Muscle of back (tissue), 13 donors: ENCODE measurements around the gene VIT. TPM values are rescaled to one million over a fixed set of nuclear protein-coding genes. Genes with fewer than 3 reads are reported as not detected.

ENCODE experiments used
- DNase-seq, 3 donors: peaks; one replicate each; pipeline versions ENCODE4 v3.0.0 to v3.0.0-alpha.2; 2013
- long read RNA-seq, 9 donors: transcript quantifications; one replicate each; lab custom pipeline, GENCODE V29; 2026
- polyA plus RNA-seq, 10 donors: library from polyadenylated mRNA; unstranded; fragments of 120-200 nt; gene quantifications; one replicate each; pipeline ENCODE4 v1.2.1, GENCODE V29; 2013; ENCODE audit not compliant: insufficient read length in 10 of 10

The VIT gene
- 1 to 10 TPM; 1.9 to 7.2 (median 4.6) TPM for polyA plus RNA-seq
- long read RNA-seq, donor 1: 0 reads
- long read RNA-seq, donor 2, partial matches to known transcripts: 0 of 1 reads
- long read RNA-seq, donor 2, other reads (novel, unspliced or antisense): 0 of 1 reads
- long read RNA-seq, donor 3: 0 reads
- long read RNA-seq, donor 4, partial matches to known transcripts: 0 of 2 reads
- long read RNA-seq, donor 4, other reads (novel, unspliced or antisense): 0 of 2 reads
- long read RNA-seq, donor 5: 0 reads
- long read RNA-seq, donor 6, partial matches to known transcripts: 0 of 1 reads
- long read RNA-seq, donor 6, other reads (novel, unspliced or antisense): 0 of 1 reads
- long read RNA-seq, donor 7: 0 reads
- long read RNA-seq, donor 8: 0 reads
- long read RNA-seq, donor 9: 0 reads

GRCh38 chr2:36696533-36696932 is at the start of gene VIT:
VIT (plus strand) TSS chr2:36696707; CDS start chr2:36716371, 19,664 bp downstream.
- DNase-seq: no peak

DNA sequence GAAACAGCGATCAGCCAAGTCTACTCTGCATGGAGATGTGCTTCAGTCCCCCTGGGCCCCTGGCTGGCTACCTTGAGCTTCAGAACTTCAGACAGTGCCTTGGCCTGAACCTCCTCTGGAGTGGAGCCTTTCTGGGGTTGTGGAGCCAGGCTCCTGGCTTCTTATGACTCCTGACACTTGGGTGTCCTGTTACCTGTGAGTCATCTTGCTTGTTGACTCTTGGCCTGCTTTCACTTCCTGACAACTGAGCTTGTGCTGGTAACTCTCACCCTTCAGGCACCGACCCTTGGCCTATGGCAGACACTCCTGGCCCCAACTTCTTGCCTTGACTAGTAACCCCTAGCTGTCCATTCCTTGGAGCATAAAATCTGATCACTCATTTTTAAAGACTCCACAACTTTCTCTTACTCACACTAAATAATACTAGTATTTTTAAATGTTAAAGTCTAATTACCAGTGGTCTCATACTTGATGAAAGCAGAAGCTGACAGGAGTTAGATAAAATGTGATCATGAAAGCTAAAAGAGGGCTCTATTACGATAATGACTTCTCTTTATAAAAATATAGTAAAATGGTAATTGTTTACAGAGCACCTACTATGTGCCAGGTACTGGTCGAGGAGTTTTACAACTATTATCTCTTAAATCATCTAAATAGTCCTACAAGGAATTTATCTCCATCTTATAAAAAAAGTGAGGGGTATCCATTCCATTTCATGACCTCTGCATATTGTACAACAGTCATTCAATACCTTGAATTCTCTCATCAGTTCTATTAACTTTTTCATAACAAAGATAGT is 46.3 kb upstream of the VIT start:
- DNase-seq: peak in 1 of 3 donors; percentile 38

GRCh38 chr2:36653155-36653554 is 43.4 kb upstream of the VIT start:
- no peak for DNase-seq

DNA sequence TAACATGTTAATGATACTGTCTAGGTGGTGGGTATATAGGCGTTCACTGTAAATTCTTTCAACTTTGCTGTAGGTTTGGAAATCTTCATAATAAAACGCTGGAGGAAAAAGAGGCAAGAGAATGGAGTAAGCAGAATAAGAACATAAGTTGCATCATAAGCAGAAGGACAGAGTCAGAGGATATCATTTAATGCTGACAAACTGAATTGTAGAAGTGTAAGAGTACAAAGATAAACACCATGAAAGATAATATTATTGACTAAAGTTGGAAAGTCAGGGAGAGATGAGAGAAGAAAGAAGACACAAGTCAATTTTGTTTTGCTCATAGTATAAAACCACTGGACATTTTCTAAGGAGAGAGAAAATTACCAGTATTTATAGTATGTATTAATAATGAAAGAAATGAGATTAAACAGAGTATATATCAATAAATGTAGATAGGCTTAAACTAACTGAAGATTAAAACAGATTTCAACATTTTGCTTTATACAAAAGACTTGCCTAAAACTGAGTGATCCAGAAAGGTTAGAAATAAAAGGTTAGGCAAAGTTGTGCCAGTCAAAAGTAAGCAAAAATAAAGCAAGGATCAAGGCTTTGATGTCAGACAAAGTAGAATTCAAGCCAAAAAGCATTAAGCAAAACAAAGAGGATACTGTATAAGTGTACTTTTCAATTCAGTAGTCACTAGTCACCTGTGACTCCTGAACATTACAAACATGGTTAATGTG is 42.4 kb upstream of the VIT start:
- DNase-seq: no peak

GRCh38 chr2:36655453-36655852 is 41.1 kb upstream of the VIT start:
- DNase-seq: peak in 1 of 3 donors; percentile 94

DNA sequence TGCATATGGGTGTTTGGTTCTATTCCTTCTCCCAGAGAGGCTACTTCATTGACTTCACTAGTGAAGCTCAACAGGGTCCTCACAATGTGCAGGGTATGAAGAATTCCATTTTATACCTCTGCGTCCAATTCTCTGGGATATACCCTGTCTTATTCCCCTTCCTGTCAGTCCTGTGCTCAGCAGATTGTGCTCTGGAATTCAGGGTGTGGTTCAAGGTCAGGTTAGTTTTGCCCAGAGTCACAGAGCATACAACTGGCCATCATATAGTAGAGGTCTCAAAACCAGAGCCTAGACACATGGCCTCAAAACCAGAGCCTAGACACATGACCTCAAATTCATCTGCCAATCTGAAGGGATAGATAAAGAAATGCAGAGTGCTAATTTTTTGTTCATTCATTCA is 38.8 kb upstream of the VIT start:
- DNase-seq: no peak

DNA sequence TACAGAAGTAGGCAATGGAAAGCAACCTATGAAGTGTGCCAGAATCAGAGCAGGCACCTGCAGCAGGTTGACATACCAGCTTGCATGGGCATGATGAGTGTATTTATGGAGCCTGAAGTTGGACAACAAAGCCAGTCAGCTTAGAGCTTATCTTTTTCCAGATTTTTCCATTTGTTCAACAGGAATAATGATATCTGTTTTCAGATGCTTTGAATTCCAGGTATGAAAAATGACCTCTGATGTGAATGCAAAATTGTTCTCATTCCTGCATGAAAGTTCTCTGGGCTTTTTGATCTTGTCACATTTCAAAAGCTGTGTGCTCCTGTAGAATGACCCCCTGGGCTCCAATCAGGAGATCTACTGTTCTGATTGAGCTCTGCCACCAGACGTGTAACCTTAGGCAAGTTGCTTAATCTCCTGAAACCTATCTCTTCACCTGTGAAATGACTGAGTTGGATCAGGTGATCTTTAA is 38.2 kb upstream of the VIT start:
- DNase-seq: no peak

GRCh38 chr2:36659218-36659617 is 37.3 kb upstream of the VIT start:
- DNase-seq: no peak

- no peak for DNase-seq
Observed at GRCh38 chr2:36659872-36660312, 36.6 kb upstream of the VIT start.

DNA sequence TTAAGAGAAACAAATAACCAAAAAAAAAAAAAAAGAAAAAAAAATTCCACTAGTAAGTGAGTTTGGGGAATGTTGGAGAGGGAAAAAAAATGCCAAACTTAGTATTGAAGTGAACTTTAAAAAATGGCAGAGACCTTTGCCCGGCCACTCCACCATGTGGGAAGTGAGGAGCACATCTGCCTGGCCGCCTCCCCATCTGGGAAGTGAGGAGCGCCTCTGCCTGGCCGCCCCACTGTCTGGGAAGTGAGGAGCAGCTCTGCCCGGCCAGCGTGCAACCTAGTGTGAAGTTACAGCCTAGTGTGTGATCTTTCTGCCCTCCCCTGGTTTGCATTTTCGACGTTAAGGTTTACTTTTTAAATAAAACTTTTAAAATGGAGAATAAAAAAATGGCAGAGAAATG is 33.9 kb upstream of the VIT start:
- no peak for DNase-seq

- DNase-seq: no peak
Observed at GRCh38 chr2:36663295-36663694, 33.2 kb upstream of the VIT start.

DNA sequence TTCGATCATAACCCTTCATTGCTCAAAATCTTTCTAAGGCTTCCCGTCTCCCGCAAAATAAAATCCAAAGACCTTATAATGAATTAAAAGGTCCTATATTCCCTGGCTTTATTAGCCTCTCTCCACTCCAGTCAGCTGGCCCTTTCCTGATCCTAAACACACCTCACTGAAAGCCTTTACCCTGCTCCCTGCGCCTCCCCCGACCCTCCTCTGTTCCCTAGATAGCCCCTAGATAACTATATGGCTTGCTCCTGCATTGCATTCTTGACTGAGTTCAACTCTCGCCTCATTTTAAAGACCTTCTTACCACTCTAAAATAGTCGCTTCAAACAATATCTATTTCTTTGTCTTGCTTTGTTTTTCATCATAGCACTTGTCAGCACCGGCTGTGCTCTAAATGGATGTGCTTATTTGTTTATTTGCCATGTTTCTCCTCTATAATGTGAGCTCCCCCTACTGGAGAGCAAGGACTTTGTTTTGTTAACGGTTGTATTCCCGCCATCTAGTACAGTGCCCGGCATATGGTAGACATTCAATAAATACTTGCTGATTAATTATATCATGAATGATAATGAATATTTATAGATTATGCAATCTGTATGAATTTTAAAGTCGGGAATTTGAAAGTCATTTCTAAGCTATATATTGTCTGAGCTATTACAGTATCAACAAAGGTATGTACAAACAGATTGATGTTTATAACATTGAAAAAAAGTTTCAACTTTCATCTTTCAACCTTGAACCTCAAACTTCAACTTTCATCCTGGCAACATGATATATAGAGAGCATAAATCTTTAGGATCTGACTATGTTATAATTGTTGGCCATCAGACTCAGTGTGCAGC is 32.4 kb upstream of the VIT start:
- DNase-seq: peak; percentile 51 to 75 (median 69)

DNA sequence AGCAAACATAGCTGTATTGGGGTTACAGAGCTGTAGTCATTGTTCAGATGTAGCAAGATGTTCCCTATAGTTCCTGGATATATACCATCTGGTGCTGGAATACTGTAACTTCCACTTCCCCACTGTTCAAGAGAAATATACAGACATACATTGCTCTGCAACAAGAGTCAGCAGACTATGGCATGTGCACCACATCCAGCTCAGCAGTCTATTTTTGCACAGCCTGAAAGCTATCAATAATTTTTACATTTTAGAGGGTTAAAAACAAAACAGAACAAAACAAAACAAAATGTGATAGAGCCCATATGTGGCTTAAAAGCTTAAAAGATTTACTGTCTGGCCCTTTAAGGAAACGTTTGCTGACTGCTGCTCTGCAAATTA is 31.8 kb upstream of the VIT start:
- DNase-seq: no peak

- DNase-seq: peak in 2 of 3 donors; percentile 35 to 46
Observed at GRCh38 chr2:36667931-36668330, 28.6 kb upstream of the VIT start.

DNA sequence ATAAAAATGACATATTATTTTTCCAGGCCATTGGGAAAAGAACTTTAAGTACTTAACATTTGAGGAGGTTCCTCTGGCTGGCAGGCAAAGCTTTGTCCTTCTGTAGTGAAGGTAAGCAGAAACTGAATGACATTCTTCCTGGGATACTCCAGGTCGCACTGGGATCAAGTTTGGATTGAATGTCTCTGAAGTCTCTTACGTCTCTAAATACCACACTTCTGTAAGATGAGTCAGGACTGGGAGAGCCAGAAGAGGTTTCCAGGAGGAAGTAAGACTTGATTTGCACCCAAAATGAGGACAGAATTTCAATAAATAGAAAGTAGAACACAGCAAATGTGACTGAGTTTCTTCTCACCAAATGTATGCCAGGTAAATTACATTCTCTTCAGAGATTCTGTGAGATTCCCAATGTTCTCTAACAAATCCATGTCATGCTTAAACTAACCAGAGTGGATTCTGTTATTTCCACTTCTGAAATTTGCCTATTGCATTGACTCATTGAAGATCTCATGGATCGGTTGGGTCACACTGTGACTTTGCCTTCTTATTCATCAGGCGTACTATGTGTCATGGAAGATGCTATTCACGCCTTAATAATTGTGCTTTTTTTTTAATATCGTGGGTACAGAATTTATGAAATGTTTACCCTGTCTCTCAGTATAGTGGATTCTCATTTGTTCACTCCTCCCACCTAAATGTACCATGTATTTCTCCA is 25.5 kb upstream of the VIT start:
- no peak for DNase-seq

DNA sequence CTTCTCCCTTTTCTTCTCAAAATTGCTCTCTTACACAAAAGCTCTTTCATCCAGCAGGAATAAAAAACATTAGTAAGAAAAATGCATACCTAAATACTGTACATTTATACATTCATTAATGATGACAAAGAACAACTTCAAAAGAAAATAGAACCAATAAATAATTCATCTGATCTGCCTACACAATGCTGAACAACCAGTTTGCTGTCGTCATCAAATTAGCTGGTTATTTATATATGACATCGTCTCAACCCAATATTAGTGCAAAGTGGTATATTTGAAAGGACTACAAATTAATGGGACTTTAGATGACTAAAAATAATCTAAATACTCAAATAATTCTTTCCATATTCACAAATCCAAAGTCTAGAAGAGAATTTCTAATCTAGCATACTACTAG is 24.8 kb upstream of the VIT start:
- no peak for DNase-seq

- no peak for DNase-seq
Observed at GRCh38 chr2:36672199-36672598, 24.3 kb upstream of the VIT start.

- DNase-seq: no peak
Observed at GRCh38 chr2:36675579-36676282, 20.8 kb upstream of the VIT start.

GRCh38 chr2:36676364-36676763 is 20.1 kb upstream of the VIT start:
- no peak for DNase-seq

DNA sequence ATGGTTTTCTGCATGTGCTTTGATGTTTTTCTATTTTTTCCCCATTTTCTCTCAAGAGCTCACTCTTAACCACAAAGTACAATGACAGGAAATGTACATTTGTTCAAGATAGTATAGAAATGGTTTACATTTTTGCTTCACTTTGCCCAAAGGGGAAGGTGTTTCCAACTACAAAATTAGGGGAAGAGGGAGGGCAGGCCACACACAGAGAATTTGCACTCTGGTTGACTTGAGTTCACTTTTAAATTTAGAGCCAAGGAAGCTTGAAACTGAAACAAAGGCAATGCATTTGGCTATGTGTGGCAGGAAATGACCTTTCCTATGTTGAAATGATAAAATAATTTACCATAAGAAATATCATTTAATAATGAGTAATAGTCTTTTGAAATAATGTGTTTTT is 19.1 kb upstream of the VIT start:
- DNase-seq: no peak
